ENCODE results near the gene SND1.

The SND1 gene

GRCh38 chr7:127751490-127752448, 99.8 kb downstream of the SND1 start:
- CTCF ChIA-PET: no interaction called here
- POLR2A ChIA-PET: no interaction called here
- Histone ChIP-seq H3K4me3 (ENCODE audit: low read depth, low read length) (no peak overlapping the region), H3K4me1 (ENCODE audit: control insufficient read depth, insufficient read depth, low read length) (no peaks in the 10 kb centered on the region), H3K27ac (ENCODE audit: extremely low read depth, low read depth, low read length) (no peak overlapping the region), H3K36me3 (ENCODE audit: control insufficient read depth in 2 of 2, insufficient read depth in 1 of 2, low read length in 2 of 2) (peaks cover 0 to 6% of the 10 kb centered on the region in 2 experiments; a peak in 1 of 3 replicates), H3K9me3 (ENCODE audit: control insufficient read depth, insufficient read depth, low read depth, low read length) (no peaks in the 10 kb centered on the region)
- no peak for TF ChIP-seq OVOL3 (tag by site-specific recombination; IDR thresholded peaks at IDR 0.05)
- TF ChIP-seq ZSCAN5A (tag by site-specific recombination; IDR thresholded peaks at IDR 0.05): no peak
- TF ChIP-seq ZNF624 (tag by site-specific recombination; IDR thresholded peaks at IDR 0.05): no peak
- TF ChIP-seq ZNF548 (tag by site-specific recombination; IDR thresholded peaks at IDR 0.05): no peak
- no peak for TF ChIP-seq ZNF561 (tag by site-specific recombination; IDR thresholded peaks at IDR 0.05; ENCODE audit: borderline replicate concordance)
- TF ChIP-seq KLF8 (tag by site-specific recombination; IDR thresholded peaks at IDR 0.05): no peak
- TF ChIP-seq ZNF596 (tag by site-specific recombination; IDR thresholded peaks at IDR 0.05): no peak
- TF ChIP-seq ZNF391 (tag by site-specific recombination; IDR thresholded peaks at IDR 0.05; ENCODE audit: borderline replicate concordance, low read depth): no peak
- no peak for TF ChIP-seq ZNF629 (tag by site-specific recombination; IDR thresholded peaks at IDR 0.05)
- no peak for TF ChIP-seq ZNF366 (tag by site-specific recombination; conservative IDR thresholded peaks at IDR 0.05)
- TF ChIP-seq ZNF239 (tag by site-specific recombination; IDR thresholded peaks at IDR 0.05): no peak

DNA sequence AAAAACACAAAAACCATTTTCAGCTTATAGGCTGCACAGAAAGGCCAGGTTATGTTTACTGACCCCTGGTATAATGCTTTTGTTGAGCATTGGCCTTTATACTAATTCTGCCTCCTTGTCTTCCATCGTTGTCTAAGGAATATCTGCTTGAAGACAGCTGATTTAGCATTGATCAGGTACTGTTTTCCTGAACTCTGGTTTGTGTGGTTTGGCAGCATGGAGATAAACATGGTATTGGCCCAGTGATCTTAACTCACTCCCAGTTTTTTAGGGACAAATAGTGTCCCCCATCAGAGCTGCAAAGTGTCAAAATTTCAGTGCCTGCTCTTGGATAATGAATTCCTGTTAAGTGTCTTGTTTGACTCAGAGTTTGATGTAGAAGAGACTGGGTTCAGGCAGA, 100.8 kb downstream of the SND1 start:
- CTCF ChIA-PET: no interaction called here
- no peak for TF ChIP-seq MZF1 (tag by site-specific recombination; IDR thresholded peaks at IDR 0.05; ENCODE audit: borderline replicate concordance)
- TF ChIP-seq, protein P1, sequence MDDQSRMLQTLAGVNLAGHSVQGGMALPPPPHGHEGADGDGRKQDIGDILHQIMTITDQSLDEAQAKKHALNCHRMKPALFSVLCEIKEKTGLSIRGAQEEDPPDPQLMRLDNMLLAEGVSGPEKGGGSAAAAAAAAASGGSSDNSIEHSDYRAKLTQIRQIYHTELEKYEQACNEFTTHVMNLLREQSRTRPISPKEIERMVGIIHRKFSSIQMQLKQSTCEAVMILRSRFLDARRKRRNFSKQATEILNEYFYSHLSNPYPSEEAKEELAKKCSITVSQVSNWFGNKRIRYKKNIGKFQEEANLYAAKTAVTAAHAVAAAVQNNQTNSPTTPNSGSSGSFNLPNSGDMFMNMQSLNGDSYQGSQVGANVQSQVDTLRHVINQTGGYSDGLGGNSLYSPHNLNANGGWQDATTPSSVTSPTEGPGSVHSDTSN (CRISPR knock-in tag; IDR thresholded peaks at IDR 0.05): no peak
- TF ChIP-seq ZNF488 (tag by site-specific recombination; IDR thresholded peaks at IDR 0.05): no peak
- TF ChIP-seq ZNF558 (tag by site-specific recombination; IDR thresholded peaks at IDR 0.05): no peak
- POLR2A ChIA-PET: no interaction called here
- H3K4me3 ChIP-seq (ENCODE audit: low read depth, low read length): no peak overlapping the region
- H3K36me3 ChIP-seq (ENCODE audit: control insufficient read depth in 2 of 2, insufficient read depth in 1 of 2, low read length in 2 of 2): peaks cover 0 to 6% of the 10 kb centered on the region in 2 experiments; a peak in 1 of 3 replicates
- H3K4me1 ChIP-seq (ENCODE audit: control insufficient read depth, insufficient read depth, low read length): no peaks in the 10 kb centered on the region
- no peaks in the 10 kb centered on the region for H3K9me3 ChIP-seq (ENCODE audit: control insufficient read depth, insufficient read depth, low read depth, low read length)
- H3K27ac ChIP-seq (ENCODE audit: extremely low read depth, low read depth, low read length): no peak overlapping the region

GRCh38 chr7:127754457-127754856, 102.5 kb downstream of the SND1 start:
- CTCF ChIA-PET: no interaction called here
- Histone ChIP-seq H3K27ac (ENCODE audit: extremely low read depth, low read depth, low read length) (no peak overlapping the region), H3K4me1 (ENCODE audit: control insufficient read depth, insufficient read depth, low read length) (no peaks in the 10 kb centered on the region), H3K4me3 (ENCODE audit: low read depth, low read length) (no peak overlapping the region), H3K9me3 (ENCODE audit: control insufficient read depth, insufficient read depth, low read depth, low read length) (no peaks in the 10 kb centered on the region), H3K36me3 (ENCODE audit: control insufficient read depth in 2 of 2, insufficient read depth in 1 of 2, low read length in 2 of 2) (peaks cover 0 to 3% of the 10 kb centered on the region in 2 experiments; a peak in 1 of 3 replicates)
- POLR2A ChIA-PET: no interaction called here
- TF ChIP-seq, protein P2, sequence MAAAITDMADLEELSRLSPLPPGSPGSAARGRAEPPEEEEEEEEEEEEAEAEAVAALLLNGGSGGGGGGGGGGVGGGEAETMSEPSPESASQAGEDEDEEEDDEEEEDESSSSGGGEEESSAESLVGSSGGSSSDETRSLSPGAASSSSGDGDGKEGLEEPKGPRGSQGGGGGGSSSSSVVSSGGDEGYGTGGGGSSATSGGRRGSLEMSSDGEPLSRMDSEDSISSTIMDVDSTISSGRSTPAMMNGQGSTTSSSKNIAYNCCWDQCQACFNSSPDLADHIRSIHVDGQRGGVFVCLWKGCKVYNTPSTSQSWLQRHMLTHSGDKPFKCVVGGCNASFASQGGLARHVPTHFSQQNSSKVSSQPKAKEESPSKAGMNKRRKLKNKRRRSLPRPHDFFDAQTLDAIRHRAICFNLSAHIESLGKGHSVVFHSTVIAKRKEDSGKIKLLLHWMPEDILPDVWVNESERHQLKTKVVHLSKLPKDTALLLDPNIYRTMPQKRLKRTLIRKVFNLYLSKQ (tag by site-specific recombination; IDR thresholded peaks at IDR 0.05; ENCODE audit: borderline replicate concordance): no peak
- no peak for TF ChIP-seq TSHZ1 (tag by site-specific recombination; IDR thresholded peaks at IDR 0.05; ENCODE audit: borderline replicate concordance)
